Ovary (tissue), 9 donors: ENCODE data around the gene EIF3K. TPM values are rescaled to one million over a fixed set of nuclear protein-coding genes. Genes with fewer than 3 reads are reported as not detected.

Experiments
- DNase-seq, 5 donors: peaks; one replicate each; pipeline ENCODE4 v3.0.0-alpha.2; 2019 to 2020
- H3K27ac ChIP-seq, 2 donors: fragments of 200-600 bp; one replicate each; pipeline versions ENCODE4 v1.5.1 to v1.8.0; 2019 to 2022
- H3K27me3 ChIP-seq: fragments of 200-600 bp; one replicate; pipeline ENCODE4 v1.8.0; 2022
- H3K36me3 ChIP-seq: fragments of 200-600 bp; sonication (generic); one replicate; pipeline ENCODE4 v1.5.1; 2019
- H3K4me1 ChIP-seq: one replicate; pipeline ENCODE4 v1.8.1; 2013; ENCODE audit warnings: mild to moderate bottlenecking, moderate library complexity; ENCODE audit not compliant: insufficient read depth
- H3K4me3 ChIP-seq: fragments of 200-600 bp; sonication (generic); one replicate; pipeline ENCODE4 v1.5.1; 2017
- H3K9me3 ChIP-seq, 2 donors: fragments of 200-600 bp in 1 of 2; sonication (generic) in 1 of 2; one replicate each; pipeline versions ENCODE4 v1.5.1 to v1.8.1; 2013 to 2019; ENCODE audit warnings: mild to moderate bottlenecking in 1 of 2, moderate library complexity in 1 of 2
- CTCF ChIP-seq, 3 donors: fragments of 450-650 bp in 2 of 3; fragments of 200-600 bp in 1 of 3; IDR thresholded peaks; one replicate each; pipeline versions ENCODE4 v1.5.1 to v1.8.0; 2016 to 2022; ENCODE audit warnings: antibody characterized with exemption in 3 of 3, mild to moderate bottlenecking in 1 of 3
- EP300 ChIP-seq: sonication (generic); formaldehyde crosslinking; IDR thresholded peaks from one replicate; pipeline ENCODE4 v1.6.1; 2017; ENCODE audit warnings: antibody characterized with exemption
- POLR2A ChIP-seq: fragments of 450-650 bp; IDR thresholded peaks from one replicate; pipeline ENCODE4 v1.6.1; 2017; ENCODE audit warnings: antibody characterized with exemption, mild to moderate bottlenecking, moderate library complexity
- WGBS, 3 donors: extraction: QIAGEN DNeasy Blood & Tissue Kit in 1 of 3; methylation state at CpG; one replicate each; pipeline versions ENCODE4 v1.1.5 to v1.1.7; 2013 to 2017; 5-methylcytosine and 5-hydroxymethylcytosine counted together
- intact Hi-C, 4 donors: fragments of 100-400 bp; cut with DNase I; formaldehyde crosslinking; loops; one replicate each; pipeline versions ENCODE4 v1.11.0 to v1.15.1; 2022 to 2023
- polyA plus RNA-seq, 2 donors: library from polyadenylated mRNA; stranded (reverse); fragments of 200-250 nt in 1 of 2; fragments of 350-450 nt in 1 of 2; fragmentation: Illumina TruSeq in 1 of 2; extraction: RNeasy Lipid Tissue Mini Kit (QIAGEN cat#74804) in 1 of 2; gene quantifications; one replicate each; pipeline ENCODE4 v1.2.3, GENCODE V29; 2013 to 2014
- total RNA-seq, 7 donors: library from RNA; depleted of rRNA in 2 of 7; stranded (reverse); fragments of >200 nt in 2 of 7; fragmentation: NEBNext Ultra II Directional in 3 of 7; extraction: Animal tissue kit (Norgen Biotek cat#: 25700) in 3 of 7; gene quantifications; one replicate each; pipeline versions ENCODE4 v1.1.0 to v1.2.4, GENCODE V29; 2016 to 2023
- donor health status: DM: no; HTN: no; CAD: no; lungs with moderate emphysema.
- donor health status: DM: no; HTN: no; CAD: no.
- donor health status: Bipolar disorder and iron deficiency.
- donor health status: DM: yes; HTN: yes; CAD: no.
- donor health status: DM: no; HTN: no; CAD: no.
- donor health status: DM: yes; HTN: yes; CAD: no.

The EIF3K gene
- total and polyA plus RNA-seq, 9 donors, result 215 to 527 (median 267) TPM

GRCh38 chr19:38686530-38686888, 67.5 kb downstream of the EIF3K start:
- no peak for DNase-seq
- Histone ChIP-seq H3K27ac (no peak overlapping the region), H3K4me3 (no peak overlapping the region), H3K36me3 (no peaks in the 10 kb centered on the region), H3K9me3 (no peaks in the 10 kb centered on the region), H3K27me3 (no peaks in the 10 kb centered on the region), H3K4me1 (peaks cover 31% of the 10 kb centered on the region)
- TF ChIP-seq POLR2A (no peak), CTCF (IDR thresholded peaks at IDR 0.05) (no peak), EP300 (no peak)
- 86 to 97% (median 91%) methylated on average over 5 of the region's 5 CpGs for WGBS, 3 donors
- intact Hi-C loops, result no loop called here

Other genes with a start within 250 kb of the EIF3K start
- gene PSMD8, start 244.6 kb upstream of the EIF3K start, total RNA-seq, result 100 to 1,000 TPM in 3 of 7 donors, 10 to 100 TPM in 4; 59.1 to 125 (median 85.3) TPM
- 100 to 1,000 TPM in 1 of 2 donors, 10 to 100 TPM in 1; 81.5 to 129 TPM for gene PSMD8, start 244.6 kb upstream of the EIF3K start, polyA plus RNA-seq
- gene GGN, start 231.2 kb upstream of the EIF3K start, total RNA-seq, result under 1 TPM in 5 of 7 donors, not detected in 2; 0.24 to 0.75 (median 0.69) TPM
- gene GGN, start 231.2 kb upstream of the EIF3K start, polyA plus RNA-seq, result under 1 TPM in 1 of 2 donors, not detected in 1; 0.28 TPM
- 1 to 10 TPM in 4 of 7 donors, under 1 TPM in 3; 0.24 to 2.1 (median 1.0) TPM for gene SPRED3, start 230.5 kb upstream of the EIF3K start, total RNA-seq
- gene SPRED3, start 230.5 kb upstream of the EIF3K start, polyA plus RNA-seq, result under 1 TPM; 0.29 to 0.60 TPM
- 10 to 100 TPM; 16.5 to 23.7 (median 20.9) TPM for gene FAM98C, start 216.1 kb upstream of the EIF3K start, total RNA-seq
- 10 to 100 TPM in 1 of 2 donors, 1 to 10 TPM in 1; 7.8 to 18.8 TPM for gene FAM98C, start 216.1 kb upstream of the EIF3K start, polyA plus RNA-seq
- 1 to 10 TPM in 3 of 7 donors, under 1 TPM in 4; 0.45 to 1.8 (median 0.84) TPM for gene RASGRP4, start 193.0 kb upstream of the EIF3K start, total RNA-seq
- 1 to 10 TPM in 1 of 2 donors, under 1 TPM in 1; 0.58 to 2.5 TPM for gene RASGRP4, start 193.0 kb upstream of the EIF3K start, polyA plus RNA-seq
- 1 to 10 TPM in 3 of 7 donors, under 1 TPM in 4; 0.57 to 2.6 (median 0.88) TPM for gene RYR1, start 185.5 kb upstream of the EIF3K start, total RNA-seq
- gene RYR1, start 185.5 kb upstream of the EIF3K start, polyA plus RNA-seq, result 1 to 10 TPM; 1.5 to 1.6 TPM
- gene MAP4K1, start 1.2 kb upstream of the EIF3K start, total RNA-seq, result 1 to 10 TPM in 6 of 7 donors, under 1 TPM in 1; 0.95 to 6.1 (median 2.6) TPM
- gene MAP4K1, start 1.2 kb upstream of the EIF3K start, polyA plus RNA-seq, result 1 to 10 TPM; 1.0 to 2.6 TPM
- gene ACTN4, start 28.5 kb downstream of the EIF3K start, total RNA-seq, result 100 to 1,000 TPM; 139 to 419 (median 299) TPM
- 100 to 1,000 TPM; 188 to 458 TPM for gene ACTN4, start 28.5 kb downstream of the EIF3K start, polyA plus RNA-seq
- gene CAPN12, start 125.3 kb downstream of the EIF3K start, total RNA-seq, result 1 to 10 TPM in 5 of 7 donors, under 1 TPM in 2; 0.81 to 8.0 (median 3.1) TPM
- gene CAPN12, start 125.3 kb downstream of the EIF3K start, polyA plus RNA-seq, result 1 to 10 TPM in 1 of 2 donors, under 1 TPM in 1; 0.22 to 3.6 TPM
- gene LGALS7, start 154.3 kb downstream of the EIF3K start, total RNA-seq, result under 1 TPM in 2 of 7 donors, not detected in 5; 0.69 to 0.79 TPM
- under 1 TPM in 1 of 2 donors, not detected in 1; 0.84 TPM for gene LGALS7, start 154.3 kb downstream of the EIF3K start, polyA plus RNA-seq
- not detected for gene LGALS7B, start 170.0 kb downstream of the EIF3K start, total RNA-seq
- gene LGALS7B, start 170.0 kb downstream of the EIF3K start, polyA plus RNA-seq, result not detected
- gene LGALS4, start 193.8 kb downstream of the EIF3K start, total RNA-seq, result 1 to 10 TPM in 4 of 7 donors, under 1 TPM in 3; 0.57 to 7.4 (median 2.2) TPM
- gene LGALS4, start 193.8 kb downstream of the EIF3K start, polyA plus RNA-seq, result 1 to 10 TPM in 1 of 2 donors, under 1 TPM in 1; 0.80 to 1.4 TPM
- gene ECH1, start 212.6 kb downstream of the EIF3K start, total RNA-seq, result 100 to 1,000 TPM in 5 of 7 donors, 10 to 100 TPM in 2; 67.6 to 146 (median 113) TPM
- 100 to 1,000 TPM; 202 to 243 TPM for gene ECH1, start 212.6 kb downstream of the EIF3K start, polyA plus RNA-seq
- gene HNRNPL, start 230.8 kb downstream of the EIF3K start, total RNA-seq, result 100 to 1,000 TPM; 110 to 282 (median 230) TPM
- gene HNRNPL, start 230.8 kb downstream of the EIF3K start, polyA plus RNA-seq, result 100 to 1,000 TPM; 152 to 284 TPM